NK-92 (cell line): ENCODE measurements around the gene ATP8B1.
"Not testable (repeated sequence)": the region's sequence is repeated elsewhere in the genome, so short reads cannot be mapped to it uniquely, and the experiment has no call there.

ENCODE experiments used
- DNase-seq: peaks from one replicate; lab custom pipeline; 2025; ENCODE audit not compliant: unreplicated experiment; lab: John Stamatoyannopoulos, UW

The ATP8B1 gene

GRCh38 chr18:57771193-57771592, 31.9 kb downstream of the ATP8B1 start:
- DNase-seq: no peak

DNA sequence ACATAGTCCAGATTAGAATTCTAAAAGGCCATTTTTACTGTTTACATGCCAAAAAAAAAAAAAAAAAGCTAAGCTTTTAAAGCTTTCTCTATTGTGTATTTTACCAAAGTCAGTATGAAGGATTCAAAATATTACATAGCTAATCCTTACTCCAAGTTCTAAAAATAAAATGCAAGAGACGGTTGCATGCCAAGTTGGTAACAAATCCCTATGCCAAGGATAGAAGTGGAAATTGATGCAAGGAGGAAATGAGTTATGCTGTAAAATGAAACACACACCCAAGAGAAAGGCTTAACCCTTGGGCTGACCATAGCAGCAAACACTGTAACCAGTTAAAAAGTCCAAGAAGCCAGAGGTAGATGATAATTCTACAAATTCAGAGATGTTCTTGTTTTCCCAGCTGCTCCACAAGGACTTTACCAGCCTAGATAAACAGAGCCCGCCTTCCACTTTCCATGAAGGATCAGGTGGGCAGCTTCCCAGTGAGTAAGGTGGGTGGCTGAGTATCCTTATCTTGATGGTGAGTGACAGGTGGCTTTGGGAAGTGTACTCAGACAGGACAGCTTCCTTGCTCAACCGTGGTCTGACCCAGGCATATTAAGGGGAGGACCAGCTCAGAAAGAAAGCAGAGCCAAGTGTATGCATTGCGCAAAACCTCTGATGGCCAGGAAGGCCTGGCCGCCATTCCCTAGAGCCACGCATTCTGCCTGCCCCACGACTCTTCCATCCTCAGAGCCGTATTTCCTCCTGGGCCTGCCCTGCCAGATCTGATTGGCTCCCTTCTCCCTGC, 34.4 kb downstream of the ATP8B1 start:
- DNase-seq: no peak

- DNase-seq: no peak
Observed at GRCh38 chr18:57767259-57768050, 35.7 kb downstream of the ATP8B1 start.

GRCh38 chr18:57764995-57765394, 38.1 kb downstream of the ATP8B1 start:
- no peak for DNase-seq

GRCh38 chr18:57764087-57764486, 39.0 kb downstream of the ATP8B1 start:
- DNase-seq: no peak

- no peak for DNase-seq
Observed at GRCh38 chr18:57762686-57763085, 40.4 kb downstream of the ATP8B1 start.

DNA sequence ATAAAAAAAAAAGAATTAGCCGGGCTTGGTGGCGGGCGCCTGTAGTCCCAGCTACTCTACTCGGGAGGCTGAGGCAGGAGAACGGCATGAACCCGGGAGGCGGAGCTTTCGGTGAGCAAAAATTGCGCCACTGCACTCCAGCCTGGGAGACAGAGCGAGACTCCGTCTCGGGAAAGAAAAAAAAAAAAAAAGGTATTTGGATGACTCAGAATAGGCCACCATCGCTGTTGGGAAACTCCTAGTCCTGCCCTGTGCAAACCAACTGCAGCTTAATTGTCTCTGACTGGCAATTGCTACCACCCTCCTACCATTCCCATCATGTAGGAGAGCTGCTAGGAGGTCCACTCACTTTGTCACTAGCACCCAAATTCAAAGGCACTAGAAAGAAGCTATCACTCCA, 43.5 kb downstream of the ATP8B1 start:
- no peak for DNase-seq

- DNase-seq: no peak
Observed at GRCh38 chr18:57755473-57756067, 47.5 kb downstream of the ATP8B1 start.

GRCh38 chr18:57754577-57755338, 48.4 kb downstream of the ATP8B1 start:
- DNase-seq: no peak

- DNase-seq: no peak
Observed at GRCh38 chr18:57753063-57753462, 50.1 kb downstream of the ATP8B1 start.

DNA sequence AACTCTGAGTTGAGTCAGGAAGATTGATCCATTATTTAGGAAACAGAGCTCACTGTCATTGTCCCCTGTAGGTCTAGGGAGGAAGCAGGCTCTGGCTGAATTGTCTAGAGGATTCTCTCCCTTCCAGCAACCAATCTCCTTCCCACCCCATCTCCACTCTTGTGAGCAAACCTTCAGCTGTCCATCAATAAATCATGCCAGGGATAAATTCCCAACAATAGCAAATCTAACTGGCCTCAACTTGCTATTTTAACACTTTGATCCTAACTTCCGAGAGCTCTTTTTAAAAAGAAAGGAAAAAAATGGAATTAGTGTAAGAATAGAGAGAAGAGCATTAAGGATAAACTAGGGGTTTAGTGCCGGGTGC, 53.5 kb downstream of the ATP8B1 start:
- DNase-seq: no peak

DNA sequence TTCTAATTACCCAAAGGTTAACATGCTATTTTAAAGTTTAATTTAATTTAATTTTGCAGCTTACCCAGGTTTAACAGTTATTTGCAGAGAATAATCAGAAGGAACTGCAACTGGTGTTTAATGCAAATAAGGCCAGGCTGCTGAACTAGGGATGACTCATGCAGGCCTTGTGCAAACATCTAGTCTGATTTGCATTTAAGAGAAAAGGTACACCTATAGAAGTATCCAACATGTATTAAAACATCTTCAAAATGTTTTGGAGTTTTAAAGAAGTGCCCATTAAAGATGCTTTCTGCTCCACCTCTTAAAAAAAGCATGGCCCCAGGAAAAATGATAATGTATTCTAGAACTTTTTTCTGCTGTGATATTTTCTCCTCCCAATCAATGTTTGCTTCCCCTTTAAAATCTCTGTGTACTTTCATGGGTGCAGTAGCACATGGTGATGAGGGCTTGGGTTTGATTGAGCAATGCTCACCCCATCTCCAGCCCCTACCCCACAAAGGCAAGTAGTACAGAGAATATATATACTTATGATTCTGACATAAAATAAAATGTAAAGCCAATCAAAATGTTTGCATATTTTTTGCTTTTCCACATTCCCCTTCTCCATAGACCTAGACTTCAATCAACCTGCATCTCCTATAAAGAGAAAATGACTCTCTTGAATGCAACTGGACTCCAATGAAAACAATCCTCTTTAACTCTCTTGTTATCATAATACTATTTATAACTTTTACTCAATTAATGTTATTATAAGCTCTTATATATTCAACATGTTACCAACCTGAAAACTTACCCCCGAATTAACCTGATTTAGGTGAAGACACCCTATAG, 54.1 kb downstream of the ATP8B1 start:
- DNase-seq: no peak

DNA sequence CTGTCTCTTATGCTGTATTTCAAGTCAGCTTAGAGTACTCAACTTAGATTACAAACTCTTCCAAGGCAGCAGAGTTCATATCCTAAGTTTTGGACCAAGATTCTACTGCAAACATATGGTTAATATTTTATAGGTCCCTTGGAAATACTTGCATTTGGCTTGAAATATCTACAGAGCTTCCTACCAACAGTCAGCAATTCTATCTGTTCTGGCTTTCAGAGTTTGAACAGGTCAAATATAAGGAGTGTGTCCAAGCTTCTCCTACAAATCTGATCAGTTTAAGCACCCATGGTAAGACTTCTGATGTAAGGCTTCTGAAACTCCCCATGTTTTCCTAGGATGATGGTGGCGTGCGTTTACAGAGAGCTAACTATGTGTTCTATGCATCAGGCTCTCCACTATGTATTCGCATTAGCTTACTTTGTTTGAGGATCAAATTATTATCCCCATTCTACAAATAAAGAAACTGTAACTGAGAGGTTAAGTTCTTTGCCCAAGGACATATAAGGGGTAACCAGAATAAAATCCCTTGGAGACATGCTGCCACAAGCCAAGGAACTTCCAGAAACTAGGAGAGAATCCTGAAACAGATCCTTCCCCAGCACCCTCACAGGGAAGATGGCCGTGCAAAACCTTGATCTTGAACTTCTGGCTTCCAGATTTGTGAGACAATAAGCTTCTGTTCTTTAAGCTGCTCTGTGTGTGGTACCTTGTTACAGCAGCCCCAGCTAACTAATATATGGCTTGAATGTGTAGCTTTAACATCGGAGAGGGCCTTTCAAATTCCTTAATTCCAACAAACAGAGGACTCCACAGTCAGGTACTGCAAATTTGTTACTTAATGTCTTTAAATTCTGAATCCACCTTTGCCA, 55.1 kb downstream of the ATP8B1 start:
- no peak for DNase-seq

GRCh38 chr18:57744211-57744694, 58.9 kb downstream of the ATP8B1 start:
- DNase-seq: no peak

- DNase-seq: no peak
Observed at GRCh38 chr18:57743008-57743407, 60.1 kb downstream of the ATP8B1 start.

DNA sequence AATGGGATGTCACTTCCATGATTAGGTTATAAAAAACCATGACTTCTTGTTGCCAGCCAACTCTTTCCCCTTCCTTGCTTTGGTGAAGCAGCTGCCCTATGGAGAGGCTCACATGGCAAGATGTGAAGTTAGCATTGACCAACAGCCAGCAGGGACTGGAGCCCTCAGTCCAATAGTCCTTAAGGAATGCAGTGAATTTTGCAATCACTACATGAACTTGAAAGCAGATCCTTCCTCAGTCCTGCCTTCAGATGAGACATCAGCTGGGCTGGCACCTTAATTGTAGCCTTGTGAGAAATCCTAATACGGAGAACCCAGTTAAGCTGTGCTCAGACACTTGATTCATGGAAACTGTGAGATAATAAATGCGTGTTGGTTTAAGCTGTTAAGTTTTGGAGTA, 61.8 kb downstream of the ATP8B1 start:
- DNase-seq: no peak

GRCh38 chr18:57738078-57738477, 65.0 kb downstream of the ATP8B1 start:
- DNase-seq: no peak

DNA sequence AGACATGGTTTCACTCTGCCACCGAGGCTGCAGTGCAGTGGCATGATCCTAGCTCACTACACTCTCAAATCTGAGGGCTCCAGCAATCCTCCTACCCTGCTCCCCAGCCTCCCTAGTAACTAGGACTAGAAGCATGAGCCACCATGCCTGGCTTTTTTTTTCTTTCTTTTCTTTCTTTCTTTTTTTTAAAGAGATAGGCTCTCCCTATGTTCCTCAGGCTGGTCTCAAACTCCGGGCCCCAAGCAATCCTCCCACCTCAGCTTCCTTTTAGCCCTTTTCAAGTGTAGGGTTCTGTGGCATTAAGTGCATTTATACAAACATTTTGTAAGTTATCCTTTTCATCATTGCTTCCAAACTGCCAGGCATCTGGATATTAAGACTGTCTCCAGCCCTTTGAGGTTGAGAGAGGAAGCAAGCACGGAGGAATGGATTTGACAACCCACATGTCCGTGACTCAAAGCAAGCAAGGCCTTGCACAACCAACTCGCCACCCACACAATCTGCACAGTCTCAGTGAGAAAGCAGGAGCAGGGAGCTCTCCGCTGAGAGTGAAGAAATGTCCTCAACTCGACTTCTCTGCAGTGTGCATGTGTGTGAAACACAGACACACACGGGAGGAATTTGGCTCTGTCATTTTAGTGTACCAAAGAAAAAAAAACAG, 65.6 kb downstream of the ATP8B1 start:
- no peak for DNase-seq

- not testable (repeated sequence) for DNase-seq
Observed at GRCh38 chr18:57735042-57735441, 68.1 kb downstream of the ATP8B1 start.
